CD4-positive, alpha-beta T cell treated with Interleukin-4 for 4 hours (primary cell): ENCODE data around the gene CYTH3.

Experiments
- DNase-seq: peaks from one replicate; pipeline ENCODE4 v3.0.0-alpha.2; 2020

CYTH3 gene

DNA sequence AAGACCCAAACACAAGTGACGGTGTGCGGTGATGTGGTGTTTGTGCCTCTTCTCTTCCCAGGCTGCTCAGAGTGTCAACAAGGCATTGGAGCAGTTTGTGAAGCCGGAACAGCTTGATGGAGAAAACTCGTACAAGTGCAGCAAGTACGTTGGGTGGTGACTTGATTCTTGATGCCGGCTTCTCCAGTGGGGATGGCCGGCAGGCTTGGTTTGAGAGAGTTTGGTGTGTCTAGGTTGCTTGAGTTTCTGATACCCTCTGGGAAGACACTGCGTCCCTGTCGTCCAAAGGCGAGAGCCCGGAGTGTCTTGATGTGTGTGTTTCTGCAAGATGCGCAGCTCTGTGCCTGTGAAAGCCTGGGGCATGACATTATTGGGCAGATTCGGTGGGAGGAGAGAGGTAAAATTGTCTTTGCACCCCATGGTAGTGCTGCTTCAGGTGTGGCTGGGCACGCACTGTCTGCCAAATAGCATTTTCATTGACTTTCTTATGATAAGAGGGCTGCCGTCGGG, 129.5 kb downstream of the CYTH3 start:
- DNase-seq: no peak

DNA sequence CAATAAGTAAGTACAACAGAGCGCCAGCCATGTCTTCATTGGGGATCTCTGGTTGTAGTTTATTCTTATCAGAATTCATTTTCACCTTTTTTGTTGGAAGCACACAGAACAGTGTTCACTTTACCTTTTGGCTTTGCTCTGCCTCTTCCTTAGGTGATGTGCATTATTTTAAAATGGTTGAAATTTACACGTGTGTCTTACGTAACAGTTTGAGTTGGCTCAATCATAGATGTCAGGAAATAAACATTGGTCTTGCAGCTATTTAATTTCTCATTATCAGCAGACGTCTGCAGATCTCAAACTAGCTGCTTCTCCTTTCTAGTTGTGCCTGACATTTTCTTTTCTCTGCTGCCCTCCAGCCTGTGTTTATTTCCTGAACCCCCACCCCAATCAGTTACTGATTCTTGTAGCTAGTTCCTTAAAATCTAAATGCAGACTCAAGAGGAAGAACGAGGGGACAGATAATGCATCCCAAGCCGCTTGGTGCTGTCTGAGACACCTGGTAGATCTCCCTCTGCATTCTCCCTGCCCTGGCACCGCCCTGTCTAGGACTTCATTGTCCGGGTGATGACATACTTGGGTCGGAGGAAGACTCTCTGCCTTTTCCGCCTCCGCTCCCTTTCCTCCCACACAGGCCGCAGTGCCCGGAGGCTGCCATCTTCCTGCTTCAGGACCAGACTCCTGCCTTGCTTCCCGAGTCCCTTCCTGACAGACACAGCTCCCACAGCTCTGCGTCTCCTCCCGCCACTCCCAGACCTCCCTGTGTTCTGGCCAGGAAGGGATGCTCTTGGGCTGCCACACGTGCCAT, 133.0 kb downstream of the CYTH3 start:
- no peak for DNase-seq

- DNase-seq: no peak
These were observed 135.9 kb downstream of the CYTH3 start for GRCh38 chr7:6136475-6136874.

GRCh38 chr7:6133249-6133648, 139.2 kb downstream of the CYTH3 start:
- DNase-seq: no peak

GRCh38 chr7:6130007-6130587, 142.3 kb downstream of the CYTH3 start:
- DNase-seq: no peak

GRCh38 chr7:6128205-6128604, 144.2 kb downstream of the CYTH3 start:
- DNase-seq: no peak

DNA sequence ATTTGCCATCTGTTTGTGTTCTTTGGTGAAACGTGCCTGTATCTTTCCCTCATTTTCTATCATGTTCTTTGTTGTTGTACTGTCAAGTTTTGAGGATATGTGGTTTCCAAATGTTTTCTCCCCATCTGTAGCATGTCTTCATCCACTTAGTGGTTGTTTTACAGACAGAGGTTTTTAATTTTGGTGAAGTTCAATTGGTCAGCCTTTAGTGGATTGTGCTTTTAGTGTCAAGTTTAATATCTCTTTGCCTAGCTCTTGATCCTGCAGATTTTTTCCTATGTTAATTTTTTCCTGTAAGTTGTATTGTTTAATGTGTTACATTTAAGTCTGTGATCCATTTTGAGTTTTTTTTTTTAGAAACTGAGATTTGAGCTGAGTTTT, 145.3 kb downstream of the CYTH3 start:
- DNase-seq: no peak

GRCh38 chr7:6123843-6124242, 148.6 kb downstream of the CYTH3 start:
- no peak for DNase-seq

DNA sequence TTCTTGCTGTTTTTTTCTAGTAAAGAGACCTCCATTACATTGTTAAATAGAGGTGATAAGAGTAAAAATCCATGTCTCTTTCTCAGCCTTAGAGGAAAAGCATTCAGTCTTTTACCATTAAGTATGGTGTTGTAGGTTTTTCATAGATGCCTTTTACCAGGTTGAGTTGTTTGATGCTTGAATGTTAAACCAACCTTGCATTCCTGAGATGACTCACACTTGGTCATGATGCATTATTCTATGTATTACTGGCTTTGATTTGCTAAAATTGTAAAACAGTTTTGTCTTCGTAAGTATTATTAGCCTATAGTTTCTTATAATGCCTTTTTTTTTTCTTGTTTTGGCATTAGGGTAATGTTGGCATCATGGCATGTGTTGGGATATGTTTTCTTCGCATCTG, 151.3 kb downstream of the CYTH3 start:
- no peak for DNase-seq

DNA sequence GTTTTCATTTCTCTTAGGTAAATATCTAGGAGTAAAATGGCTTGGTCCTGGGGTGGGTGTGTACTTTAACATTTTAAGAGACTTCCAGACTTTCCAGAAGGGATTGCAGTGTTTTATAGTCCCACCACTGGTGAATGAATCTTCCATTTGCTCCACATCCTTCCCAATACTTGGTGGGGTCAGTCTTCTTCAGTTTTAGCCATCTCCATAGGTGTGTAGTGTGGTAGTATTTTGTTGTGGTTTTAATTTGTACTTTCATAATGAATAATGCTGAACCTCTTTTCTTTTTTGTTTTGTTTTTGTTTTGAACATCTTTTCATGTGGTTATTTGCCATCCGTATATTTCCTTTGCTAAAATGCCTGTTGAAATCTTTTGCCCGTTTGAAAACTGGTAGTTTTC, 154.9 kb downstream of the CYTH3 start:
- no peak for DNase-seq

DNA sequence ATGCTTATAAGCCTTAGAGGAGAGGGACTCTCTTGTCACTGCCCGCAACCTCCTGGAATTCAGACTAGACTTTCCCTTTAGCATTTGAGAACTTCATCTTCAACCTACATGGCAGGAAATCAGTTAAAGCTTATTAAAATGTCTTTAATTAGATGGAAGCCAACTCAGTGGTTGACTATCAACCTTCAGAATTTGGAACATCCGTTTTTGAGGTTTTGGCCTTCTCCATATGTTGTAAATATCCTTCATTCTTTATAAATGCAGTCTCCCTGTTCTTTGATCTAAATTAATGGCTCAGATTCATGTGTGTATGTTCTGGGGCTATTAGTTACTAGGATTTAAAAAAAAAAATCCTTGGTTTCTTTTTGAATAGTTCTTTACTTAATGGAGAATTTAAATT, 156.2 kb downstream of the CYTH3 start:
- DNase-seq: no peak
